GM12864 (cell line): ENCODE results near the gene GRIK3.

Experiments
- DNase-seq: peaks from one replicate; pipeline ENCODE4 v3.0.0-alpha.2; 2011; ENCODE audit warnings: low read depth
- H3K4me3 ChIP-seq: 2 replicates; pipeline ENCODE4 v1.5.1; 2011; ENCODE audit warnings: mild to moderate bottlenecking, low read depth, low read length, control low read depth
- CTCF ChIP-seq: IDR thresholded peaks from 2 replicates; pipeline ENCODE4 v1.5.1; 2011; ENCODE audit warnings: low read depth, mild to moderate bottlenecking, moderate library complexity, low read length, control low read depth, inconsistent platforms; ENCODE audit errors: missing control alignments

GRIK3 gene

GRCh38 chr1:36764798-36765197, 269.5 kb downstream of the GRIK3 start:
- no peak for TF ChIP-seq CTCF
- no peak overlapping the region for H3K4me3 ChIP-seq
- DNase-seq = no peak

DNA sequence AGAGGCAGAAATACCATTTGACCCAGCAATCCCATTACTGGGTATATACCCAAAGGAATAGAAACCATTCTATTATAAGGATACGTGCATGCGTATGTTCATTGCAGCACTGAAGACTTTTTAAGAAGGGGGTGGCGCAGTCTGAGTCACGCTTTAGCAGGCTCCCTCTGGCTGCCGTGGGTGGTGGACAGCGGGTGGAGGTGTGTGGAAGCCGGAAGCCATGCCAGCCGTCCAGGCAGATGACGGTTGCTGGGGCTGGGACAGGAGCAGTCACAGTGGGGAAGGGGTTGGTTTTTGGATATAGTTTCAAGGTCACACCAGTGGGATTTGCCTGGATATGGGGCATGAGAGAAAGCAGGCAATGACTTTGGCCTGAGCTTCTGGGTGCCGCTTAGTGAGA, 270.5 kb downstream of the GRIK3 start:
- H3K4me3 ChIP-seq = no peak overlapping the region
- no peak for DNase-seq
- no peak for TF ChIP-seq CTCF

GRCh38 chr1:36762174-36762573, 272.1 kb downstream of the GRIK3 start:
- TF ChIP-seq CTCF = no peak
- DNase-seq = no peak
- H3K4me3 ChIP-seq = no peak overlapping the region

- TF ChIP-seq CTCF = no peak
- no peak overlapping the region for H3K4me3 ChIP-seq
- DNase-seq = no peak
Observed at GRCh38 chr1:36761113-36761512, 273.2 kb downstream of the GRIK3 start.

DNA sequence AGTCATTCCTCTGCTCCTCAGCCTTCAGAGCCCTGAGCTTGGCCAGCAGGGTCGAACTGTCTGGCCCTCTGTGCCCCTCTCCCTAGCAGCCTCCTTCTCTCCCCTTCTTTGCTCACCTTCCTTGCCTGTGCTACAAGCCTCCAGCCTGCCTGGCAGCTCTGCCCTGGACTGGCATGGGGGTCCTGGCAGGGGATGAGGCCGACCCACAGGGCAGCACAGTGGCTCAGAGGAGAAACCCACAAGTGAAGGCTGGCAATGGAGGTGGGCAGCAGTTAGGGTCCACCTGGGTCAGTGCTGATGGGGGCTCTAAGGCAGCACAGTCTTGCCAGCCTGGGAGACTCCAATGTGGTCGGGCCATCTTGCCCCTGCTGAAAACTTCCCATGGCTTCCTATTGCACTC, 274.2 kb downstream of the GRIK3 start:
- no peak for DNase-seq

DNA sequence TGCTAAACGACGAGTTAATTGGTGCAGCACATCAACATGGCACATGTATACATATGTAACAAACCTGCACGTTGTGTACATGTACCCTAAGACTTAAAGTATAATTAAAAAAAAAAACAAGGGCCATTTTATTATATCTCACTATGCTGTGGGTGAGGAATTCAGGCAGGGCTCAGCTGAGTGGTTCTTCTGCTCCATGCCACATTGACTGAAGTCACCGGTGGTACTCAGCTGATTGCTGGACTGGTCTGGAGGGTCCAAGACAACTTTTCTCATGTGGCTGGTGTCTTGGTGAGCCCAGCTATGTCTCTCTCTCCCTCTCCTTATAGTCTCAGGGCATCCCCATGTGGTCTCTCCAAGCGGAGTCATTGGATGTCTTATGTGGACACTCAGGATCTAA, 275.0 kb downstream of the GRIK3 start:
- no peak for TF ChIP-seq CTCF
- DNase-seq = no peak
- H3K4me3 ChIP-seq = no peak overlapping the region

More for the DNA sequence above, 274.2 kb downstream of the GRIK3 start:
- TF ChIP-seq CTCF = no peak
- no peak overlapping the region for H3K4me3 ChIP-seq

DNA sequence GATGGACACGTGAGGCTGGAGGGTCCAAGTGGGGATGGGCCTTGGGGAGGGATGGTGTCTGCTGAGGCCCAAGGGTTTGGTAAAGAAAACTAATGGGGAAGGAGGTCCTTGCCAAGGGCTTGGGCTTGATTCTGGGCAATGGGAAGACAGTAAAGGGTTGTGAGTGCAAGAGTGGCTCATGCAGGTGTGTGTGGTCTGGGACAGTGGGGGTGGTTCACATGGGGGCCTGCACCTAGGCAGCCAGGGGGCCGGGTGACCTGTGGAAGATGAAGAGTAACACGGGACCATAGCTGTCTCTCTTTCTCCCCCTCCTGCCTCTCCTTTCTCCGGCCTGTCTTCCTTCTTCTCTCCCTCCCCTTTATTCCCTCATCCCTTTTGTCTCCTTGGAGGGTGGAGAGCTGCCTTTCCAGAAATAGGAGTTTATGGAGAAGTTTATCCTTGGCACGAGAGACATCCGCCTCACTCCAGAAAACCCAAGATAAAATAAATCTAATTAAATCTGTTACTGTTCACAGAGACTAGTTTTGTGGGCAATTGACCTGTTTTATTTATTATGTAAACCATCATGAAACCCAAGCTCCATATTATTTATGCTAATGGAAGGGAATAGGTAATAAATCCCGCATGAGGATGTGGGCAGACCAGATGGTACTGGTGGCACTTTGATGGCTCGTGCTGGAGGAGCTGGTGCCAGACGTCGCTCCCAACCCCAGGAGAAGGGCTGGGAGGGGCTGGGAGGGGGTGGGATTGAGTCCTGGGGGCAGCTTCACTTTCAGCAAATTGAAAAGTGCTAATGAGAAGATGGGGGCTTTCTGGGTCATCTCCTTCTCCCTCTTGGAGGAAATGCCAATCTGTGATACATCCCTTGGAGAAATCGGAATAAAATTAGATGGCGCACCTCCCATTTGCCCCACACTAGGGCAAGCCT, 278.7 kb downstream of the GRIK3 start:
- no peak for DNase-seq
- TF ChIP-seq CTCF = no peak
- no peak overlapping the region for H3K4me3 ChIP-seq
